Globus pallidus (tissue), 1 donor: ENCODE data around the gene NHLH1.
A peak's percentile ranks its signal among the peaks of the same experiment; 100 is the strongest.

ENCODE experiments used
- DNase-seq: peaks from one replicate; pipeline ENCODE4 v3.0.0-alpha.2; 2015; ENCODE audit warnings: low spot score

The NHLH1 gene

DNA sequence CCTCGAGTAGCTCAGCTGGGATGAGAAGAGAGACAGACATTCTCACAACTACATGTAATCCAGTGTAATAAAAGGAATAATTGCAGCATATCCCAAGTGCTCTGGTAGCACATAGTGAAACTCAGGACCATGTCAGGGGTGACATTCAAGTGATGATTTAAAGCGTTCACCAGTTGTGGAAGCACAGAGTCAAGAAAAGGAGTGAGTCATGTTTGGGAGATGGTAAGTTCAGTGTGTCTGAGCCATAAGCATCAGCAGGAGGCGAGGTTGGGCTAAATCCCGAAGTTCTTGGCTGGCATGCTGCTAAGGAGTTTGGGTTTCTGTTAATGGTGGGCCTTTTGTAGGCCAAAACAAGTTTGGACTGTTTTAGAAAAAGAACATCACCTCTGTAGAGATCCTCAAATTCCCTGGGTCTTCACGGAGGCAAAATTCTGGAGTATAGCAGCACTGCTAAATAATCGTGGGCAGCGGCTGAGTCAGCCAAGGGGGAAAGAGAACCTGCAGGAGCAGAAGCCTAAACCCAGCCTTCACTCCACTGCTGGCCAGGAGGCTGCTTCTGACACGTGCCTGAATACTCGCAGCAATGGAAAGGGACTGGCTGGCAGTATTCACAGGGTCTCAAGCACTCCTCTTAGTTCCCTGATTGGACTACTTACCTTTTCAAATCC is 7.2 kb upstream of the NHLH1 start:
- DNase-seq: no peak

DNA sequence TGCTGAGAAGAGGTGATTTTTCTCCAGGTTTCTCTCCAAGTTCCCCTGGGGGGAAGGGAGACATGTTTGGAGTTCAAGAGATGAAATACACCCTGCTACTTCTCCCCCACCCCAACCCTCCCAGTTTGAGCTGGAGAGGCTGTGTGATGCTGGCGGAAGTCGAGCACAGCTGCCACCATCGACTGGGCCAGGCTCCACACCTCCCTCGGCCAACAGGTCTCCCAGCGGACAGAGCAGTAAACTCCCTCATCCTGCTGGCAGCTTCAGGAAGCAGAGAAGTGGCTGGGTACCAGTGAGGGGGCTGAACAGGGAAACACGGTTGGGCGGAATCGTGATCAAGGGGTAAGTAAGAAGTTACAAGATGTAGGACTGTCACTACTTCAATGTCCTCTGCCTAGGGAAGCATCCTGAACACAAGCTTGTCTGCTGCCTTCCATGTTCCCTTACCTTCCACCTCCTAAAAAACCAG is 6.6 kb upstream of the NHLH1 start:
- no peak for DNase-seq

DNA sequence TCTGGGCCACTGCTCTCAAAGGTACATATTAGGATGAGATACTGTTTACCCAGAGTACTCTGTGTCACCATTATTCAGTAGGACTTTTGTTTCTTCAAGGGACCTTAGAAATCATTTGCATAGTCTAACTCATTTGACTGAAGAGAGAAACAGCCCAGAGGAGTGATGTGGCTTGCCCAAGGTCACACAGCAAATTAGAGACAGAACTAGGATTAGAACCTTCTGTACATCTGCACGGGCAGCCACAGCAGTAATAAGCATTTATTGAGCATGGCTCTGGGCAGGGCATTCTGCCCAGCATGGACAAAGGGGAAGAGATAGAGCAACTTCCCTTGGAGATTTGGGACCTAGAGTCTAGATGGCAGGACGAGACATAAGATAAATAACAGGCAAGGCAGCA is 5.7 kb upstream of the NHLH1 start:
- DNase-seq: no peak

DNA sequence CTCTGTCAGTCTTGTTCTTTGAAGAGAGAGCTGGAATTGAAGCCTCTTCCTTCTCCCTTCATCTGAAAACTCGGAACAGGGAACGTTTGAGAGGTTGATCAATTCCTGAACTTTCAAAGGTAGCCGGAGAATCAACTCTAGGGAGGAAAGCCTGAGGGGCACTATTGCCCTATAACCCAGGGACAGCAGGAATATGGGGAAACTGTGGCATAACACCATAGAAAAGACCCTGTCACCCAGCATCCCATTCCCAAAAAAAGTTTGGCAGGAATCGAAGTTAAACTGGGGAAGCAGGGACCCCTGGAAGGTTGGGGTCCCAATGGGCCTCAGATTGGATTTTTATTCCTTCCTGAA is 5.1 kb upstream of the NHLH1 start:
- no peak for DNase-seq

DNA sequence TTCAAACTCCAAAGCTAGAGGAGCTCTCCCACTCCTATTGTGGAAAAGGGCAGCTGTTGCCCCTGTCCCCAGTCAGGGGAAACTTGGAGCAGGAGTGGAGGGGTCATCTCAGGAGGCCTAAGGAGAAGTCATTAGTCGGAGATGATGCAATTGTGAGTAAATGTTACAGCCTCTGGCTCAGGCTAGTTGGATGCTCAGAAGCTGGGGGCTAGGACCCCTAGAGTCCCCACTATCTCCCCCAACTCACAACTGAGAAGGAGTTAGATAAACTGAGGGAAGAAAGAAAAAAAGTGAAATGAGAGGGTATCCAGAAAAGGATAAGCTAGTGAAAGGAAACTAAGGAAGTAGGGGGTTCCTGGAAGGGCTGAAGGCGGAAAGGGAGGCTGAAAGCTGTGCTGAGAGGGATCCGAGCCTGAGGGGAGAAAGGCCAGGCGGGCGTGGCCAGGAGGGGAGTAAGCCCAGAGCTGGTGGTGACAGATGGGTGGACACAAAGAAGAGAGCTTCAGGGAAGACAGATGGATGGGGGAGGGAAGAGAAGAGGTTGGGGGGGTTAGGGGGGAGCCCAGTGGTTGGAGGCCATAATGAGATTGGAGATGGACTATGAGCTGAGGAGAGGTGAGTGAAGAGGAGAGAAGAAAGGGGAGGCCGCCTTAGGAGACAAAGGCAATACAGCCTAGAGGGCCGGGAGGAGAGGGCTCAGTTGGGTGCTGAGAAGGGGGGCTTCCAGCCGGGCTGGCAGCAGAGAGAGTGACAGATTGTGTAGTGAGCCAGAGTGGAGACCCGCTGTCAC is 4.5 kb upstream of the NHLH1 start:
- no peak for DNase-seq

DNA sequence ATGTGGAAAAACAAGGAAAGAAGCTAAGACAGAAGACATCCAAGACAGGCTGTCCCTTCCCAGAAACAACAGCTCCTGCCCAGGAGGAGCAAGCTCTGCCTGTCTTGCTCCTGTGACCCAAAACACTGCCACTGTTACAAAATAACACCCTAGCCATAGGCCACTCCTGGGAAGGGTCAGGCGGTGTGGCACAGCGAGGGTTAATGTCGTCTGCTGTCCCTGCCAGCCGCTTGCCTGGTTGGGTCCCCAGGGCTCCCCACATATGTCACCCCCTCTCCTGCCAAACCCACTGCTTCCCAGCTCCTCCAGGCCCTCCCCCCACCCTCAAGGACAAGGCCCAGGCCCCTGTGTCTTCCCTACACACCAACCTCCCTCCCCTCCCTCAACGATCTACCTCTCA is 3.9 kb upstream of the NHLH1 start:
- no peak for DNase-seq

DNA sequence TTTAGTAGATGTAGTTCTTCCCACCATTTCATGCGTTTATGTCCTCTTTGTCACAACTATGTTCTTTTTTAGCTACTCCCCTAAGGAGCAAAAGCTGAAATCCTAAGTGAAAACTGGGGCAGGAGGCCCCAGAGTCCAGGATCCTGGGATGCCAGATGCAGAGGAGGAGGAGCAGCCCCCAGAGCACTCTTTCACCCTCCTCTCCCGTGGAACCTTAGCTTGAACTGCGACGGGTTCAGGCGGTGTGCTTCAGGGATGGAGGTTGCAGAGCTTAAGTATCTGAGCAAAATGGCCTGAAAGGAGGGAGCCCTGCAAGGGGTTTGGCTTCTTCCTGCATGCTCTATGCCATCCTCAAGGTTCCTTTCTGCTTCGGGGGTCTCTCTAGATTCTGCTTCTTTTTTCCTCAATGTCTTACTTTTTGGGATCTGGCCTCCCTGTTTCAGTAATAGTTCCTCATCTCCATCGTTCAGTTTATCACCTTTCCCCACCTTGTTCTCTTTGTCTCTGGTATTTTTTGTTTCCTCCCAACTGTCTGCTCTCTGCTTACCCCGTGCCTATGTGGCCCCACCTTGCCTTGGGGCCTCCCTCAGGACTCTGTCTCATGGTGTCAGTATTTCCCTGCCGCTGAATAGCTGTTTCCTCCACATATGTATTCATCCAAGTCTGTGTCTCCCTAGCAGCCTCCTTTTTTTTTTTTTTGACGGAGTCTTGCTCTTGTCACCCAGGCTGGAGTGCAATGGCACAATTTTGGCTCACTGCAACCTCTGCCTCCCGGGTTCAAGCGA is 2.7 kb upstream of the NHLH1 start:
- DNase-seq: no peak

DNA sequence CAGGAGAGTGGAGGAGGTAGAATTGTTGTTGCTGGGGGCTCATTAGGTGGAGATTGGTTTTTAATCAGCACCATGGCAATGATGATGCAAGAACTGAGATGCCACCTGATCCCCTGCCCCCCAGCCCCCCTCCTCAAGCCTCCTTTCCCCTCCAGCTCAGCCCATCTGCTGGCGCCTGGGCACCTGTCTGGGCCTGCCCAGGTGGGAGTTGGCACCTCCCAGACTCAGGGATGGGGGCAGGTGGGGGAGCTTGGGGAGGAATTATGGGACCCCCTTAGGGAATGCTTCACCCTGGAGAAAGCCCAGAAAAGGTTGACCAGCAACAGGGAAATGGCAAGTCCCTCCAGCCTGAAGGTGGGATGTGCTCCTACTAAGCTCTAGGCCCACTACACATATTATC is 1.5 kb upstream of the NHLH1 start:
- DNase-seq: no peak

DNA sequence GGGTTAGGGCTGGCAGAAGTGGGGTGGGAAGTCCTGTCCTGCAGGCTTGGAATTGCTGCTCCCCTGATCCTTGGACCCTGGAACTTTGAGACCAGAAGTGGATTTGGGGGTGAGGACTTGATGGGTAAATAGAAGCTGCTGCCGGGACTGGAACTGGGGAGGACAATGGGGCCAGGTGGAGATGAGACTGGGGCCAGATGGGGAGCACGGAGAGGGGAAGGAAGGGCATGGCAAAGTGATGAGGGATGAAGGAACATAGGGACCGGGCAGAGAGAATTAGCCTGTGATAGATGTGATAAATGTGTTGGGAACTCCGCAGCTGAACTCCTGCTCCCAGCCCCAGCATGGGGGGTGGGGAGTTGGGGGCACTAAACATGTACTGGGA is 637 bp downstream of the NHLH1 start:
- DNase-seq: no peak

DNA sequence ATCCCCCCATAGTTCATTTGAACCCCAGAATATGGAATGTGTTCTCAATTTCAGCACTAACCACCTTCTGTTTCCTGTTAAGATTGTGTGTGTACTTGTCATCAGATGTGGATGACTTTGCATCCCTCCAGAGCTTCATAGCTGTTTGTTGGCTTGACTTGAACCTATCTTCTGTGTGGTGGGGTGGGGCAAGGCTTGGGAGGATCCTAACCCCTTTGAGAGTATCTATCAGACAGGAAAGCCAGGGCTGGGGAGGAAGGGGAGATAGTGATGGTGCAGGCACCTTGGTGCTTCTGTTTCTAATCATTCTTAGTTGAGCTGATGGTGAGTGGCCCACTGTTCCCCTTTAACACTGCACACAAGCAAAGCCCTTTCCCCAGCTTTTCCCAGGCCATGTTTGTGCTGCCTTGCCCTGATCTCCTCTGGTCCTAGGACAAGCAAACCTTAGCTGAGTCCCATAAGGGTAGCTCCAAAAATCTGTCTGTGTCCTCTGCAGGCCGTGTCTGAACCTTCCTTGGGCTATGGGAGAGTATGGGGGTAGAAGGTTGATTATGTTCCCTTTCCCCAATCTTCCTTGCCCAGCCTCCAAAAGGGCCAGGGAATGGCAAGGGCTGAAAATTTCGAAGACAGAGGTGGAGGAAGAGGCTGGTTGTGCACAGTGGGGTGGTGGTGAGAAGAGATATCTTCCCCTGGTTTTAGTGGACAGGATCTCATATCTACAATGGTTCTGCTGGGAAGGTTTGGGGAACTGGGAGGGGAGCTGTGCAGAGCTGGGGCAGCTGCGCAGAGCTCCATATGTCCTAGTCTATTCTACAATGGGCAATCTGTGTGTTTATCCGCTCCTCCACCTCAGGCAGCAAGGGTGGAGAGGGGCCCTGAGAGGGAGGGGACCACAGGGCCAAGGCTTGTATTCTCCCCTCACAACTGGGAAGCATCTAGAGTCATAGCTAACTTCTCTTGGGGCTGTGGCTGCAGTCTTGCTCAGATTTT is 1.4 kb downstream of the NHLH1 start:
- no peak for DNase-seq

DNA sequence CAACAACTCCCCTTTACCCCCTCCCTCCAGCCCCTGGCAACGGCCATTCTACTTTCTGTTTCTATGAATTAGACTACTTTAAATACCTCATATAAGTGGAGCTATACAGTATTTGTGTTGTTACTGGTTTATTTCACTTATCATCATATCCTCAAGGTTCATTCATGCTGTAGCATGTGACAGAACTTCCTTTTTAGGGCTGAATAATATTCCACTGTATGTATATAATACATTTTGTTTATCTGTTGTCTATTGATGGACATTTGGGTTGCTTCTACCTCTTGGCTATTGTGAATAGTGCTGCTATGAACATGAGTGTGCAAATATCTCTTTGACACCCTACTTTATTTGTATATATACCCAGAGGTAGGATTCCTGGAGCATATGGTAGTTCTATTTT is 2.2 kb downstream of the NHLH1 start:
- no peak for DNase-seq

DNA sequence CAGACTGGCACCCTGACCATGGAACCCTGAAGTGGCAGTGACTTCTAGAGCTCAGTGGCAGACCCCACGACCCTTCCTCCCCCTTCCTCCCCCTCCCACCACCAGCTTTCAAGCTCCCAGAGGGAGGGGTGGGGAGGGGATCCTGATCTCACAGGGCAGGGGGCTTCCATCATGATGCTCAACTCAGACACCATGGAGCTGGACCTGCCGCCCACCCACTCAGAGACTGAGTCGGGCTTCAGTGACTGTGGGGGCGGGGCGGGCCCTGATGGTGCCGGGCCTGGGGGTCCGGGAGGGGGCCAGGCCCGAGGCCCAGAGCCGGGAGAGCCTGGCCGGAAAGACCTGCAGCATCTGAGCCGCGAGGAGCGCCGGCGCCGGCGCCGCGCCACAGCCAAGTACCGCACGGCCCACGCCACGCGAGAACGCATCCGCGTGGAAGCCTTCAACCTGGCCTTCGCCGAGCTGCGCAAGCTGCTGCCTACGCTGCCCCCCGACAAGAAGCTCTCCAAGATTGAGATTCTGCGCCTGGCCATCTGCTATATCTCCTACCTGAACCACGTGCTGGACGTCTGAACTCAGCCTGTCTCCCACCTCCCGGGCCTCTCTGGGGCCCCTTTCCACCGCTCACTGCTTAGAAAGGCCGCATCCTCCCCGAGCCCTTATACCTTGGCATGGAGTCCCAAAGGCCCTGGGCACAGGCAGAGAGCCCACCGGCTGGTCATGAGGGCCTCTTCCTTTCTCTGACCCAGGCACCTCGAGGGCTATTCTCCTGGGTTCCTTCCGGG is 3.9 kb downstream of the NHLH1 start:
- no peak for DNase-seq

DNA sequence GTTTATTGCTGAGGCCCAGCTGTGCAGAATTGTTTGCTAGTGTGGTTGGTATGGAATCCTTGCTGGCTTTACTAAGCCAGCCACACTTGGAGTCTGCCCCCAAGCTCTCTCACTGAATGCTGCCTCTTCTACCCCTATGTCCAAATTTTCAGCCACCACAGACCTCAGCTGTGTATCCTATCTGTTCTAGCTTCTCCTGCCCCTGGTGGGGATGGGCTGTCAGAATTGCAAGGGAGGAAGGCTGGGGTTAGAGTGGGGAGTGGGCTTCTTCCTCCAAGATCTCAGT is 4.4 kb downstream of the NHLH1 start:
- no peak for DNase-seq

DNA sequence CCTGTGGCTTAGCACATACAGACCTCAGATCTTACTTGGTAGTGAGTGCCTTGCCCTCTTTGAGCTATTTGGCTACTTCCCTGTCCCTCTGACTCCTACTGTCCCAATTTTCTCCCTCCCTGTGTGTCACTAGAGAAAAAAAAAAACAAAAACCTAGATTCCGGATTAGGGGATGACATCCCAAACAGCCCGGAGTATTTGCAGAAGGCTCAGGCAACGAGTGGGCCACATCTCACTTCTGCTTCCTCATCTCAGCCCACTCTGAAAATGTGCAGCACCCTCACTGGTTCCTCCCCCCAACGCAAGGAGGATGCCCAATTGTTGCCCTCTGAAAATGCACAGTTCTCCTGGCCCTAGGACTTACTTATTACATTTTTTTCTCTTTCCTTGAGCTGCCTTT is 4.9 kb downstream of the NHLH1 start:
- DNase-seq: no peak

DNA sequence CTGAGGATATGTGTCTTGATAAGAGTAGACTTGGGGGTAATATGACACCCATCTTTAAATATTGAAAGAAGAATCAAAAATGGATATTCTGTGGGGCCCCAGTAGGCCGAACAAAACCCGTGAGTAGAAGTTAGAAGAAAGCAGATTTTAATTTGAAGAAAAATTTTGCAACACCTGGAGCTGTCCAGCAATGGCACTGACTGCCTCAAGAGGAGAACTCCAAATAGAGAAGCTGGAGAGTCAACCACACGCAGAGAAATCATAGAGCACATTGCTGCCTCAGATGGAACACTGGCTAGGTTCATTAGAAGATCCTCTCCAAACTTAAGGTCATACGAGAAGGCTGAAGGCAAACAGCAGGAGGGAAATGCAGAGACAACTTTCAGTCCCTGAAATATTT is 6.8 kb downstream of the NHLH1 start:
- DNase-seq: no peak

DNA sequence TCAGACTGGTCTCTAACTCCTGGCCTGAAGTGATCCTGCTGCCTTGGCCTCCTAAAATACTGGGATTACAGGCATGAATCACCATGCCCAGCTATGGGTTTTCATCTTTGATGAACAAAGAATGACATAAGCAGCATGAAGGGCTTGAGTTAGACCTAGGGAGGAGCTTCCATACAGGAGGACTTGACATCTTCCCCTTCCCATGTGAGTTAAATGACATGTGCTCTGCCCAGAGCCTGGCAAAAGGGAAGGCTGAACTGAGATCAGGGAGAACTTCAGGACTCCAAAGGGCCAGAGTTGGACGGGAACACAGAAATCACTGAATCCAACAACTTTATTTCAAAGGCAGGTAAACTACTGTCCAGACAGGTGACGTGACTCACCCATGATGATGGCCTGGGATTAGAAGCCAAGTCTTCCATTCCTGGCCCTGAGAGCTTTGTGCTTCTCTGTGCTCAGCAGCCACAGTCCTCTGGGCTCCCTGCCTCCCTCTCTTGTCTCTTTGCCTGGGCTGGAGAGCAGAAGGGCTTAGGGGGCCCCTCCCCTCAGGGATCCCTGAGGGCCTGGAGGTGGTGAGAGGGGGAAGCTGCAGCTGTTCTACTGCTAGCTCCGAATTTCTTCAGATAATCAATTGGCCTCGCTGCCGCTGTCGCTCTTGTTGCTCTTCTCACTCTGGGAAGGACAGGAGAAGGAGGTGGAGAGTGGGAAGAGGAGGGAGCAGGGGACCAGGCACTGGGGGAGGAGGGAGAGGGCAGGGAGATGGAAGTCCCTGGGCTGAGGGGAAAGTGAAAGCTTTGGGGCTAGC is 7.6 kb downstream of the NHLH1 start:
- no peak for DNase-seq

DNA sequence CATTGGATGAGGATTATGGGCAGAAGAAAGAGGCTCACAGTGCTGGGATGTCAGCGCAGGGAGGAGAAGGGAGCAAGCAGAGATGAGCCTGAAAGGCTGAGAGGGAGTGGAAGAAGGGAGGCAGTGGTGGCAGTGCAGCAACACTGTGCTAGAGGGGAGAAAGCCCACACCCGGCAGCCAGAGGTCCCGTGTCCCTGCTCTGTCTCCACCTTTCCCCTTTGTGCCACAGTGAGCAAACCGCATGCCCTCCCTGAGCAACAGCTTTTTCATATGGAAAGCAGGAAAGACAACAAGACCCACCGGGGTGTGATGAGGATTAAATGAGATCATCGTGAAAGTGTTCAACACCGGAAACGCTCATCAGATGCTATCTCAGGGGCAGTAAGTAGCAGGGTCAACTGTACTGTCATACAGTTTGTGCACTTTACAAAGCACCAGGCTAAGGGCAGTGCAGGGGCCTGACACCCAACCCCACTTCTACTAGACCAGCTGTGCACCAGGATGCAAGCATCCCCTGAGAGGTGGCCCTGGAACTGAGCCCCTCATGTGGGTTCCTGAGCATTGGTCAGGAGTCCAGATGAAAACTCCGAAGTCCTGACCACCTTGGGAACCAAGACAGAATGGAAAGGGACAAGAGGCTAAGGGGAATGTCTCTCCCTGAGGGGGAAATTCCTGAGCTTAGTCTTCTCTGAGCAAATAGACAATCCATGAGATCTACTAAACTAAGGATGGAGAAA is 9.1 kb downstream of the NHLH1 start:
- DNase-seq: no peak

DNA sequence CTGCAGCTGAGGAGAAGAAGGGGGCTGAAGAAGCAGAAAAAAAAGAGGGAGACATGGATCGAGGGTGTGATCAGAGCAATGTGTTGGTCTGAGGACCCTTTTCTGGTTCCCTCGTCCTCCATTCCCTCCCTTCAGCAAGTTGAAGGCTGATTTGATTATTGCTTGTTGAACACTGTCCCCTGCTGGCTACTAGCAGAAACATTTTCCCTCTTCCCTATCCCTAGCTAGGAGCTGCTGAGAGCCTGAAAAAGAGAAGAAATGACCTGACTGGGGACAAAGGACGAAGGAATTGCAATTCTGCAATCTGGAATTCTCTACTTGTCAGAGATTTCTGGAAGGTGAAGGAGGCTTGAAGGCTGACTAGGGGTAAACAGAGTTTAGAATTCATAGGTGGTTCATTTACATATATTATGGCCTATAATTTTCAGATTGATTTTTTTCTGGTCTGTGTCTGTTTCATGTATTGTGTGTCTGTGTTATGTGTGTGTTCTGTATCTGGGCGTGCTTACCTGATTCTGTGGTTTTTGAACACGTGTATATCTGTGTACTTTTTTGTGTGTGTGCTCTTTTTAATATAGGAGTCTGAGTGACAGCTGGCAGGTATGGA is 9.8 kb downstream of the NHLH1 start:
- DNase-seq: peak; percentile 86

DNA sequence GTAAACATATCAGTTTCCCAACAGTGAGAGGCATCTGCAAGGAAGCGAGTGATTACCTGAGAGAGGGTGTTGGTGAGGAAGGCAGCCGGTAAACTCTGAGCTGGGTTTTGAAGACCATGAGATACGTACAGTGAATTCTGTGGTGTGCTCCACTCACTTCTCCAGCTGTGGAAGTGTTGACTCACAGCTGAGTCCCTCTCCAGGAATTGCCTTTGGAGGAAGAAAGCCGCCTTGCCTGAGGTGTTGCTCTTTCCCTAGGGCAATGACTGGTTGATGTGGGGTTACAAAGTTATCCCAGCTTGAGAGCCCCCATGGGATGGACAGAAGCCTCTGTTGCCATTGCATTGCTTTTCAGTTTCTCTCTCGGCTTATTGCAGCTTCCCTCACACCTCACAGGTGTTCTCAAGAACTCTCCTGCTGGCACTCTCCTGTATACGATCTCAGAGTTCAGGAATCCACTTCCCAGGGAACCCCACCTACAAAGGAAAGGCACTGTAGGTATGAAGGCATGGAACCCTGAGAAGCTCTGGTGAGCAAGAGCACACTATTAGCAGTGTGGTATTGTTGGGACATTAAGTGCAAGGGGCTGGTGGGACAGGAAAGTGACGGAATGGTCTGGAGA is 10.8 kb downstream of the NHLH1 start:
- DNase-seq: no peak
